ENCODE data around the gene OR4Q2.

The OR4Q2 gene

DNA sequence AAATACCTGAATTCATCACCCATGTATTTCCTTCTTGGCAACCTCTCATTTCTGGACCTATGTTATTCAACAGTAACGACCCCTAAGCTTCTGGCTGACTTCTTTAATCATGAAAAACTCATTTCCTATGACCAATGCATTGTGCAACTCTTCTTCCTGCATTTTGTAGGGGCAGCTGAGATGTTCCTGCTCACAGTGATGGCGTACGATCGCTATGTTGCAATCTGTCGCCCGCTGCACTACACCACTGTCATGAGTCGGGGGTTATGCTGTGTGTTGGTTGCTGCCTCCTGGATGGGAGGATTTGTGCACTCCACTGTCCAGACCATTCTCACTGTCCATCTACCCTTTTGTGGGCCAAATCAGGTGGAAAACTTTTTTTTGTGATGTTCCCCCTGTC lies 356 bp downstream of the OR4Q2 start:
- no peaks in the 10 kb centered on the region for H3K36me3 ChIP-seq (ENCODE audit: insufficient read depth)
- no peaks in the 10 kb centered on the region for H3K27me3 ChIP-seq (ENCODE audit: insufficient read depth, low read depth)
- H3K27ac ChIP-seq: no peak overlapping the region
- H3K4me2 ChIP-seq: no peak overlapping the region
- H2AFZ ChIP-seq (ENCODE audit: low read depth): no peak overlapping the region
- TF ChIP-seq CTCF (conservative IDR thresholded peaks at IDR 0.05; ENCODE audit: low read depth, low read length): no peak
- no peak overlapping the region for H3K4me3 ChIP-seq (IDR thresholded peaks at IDR 0.05; ENCODE audit: insufficient read depth, low read depth, low read length)
- no peaks in the 10 kb centered on the region for H3K79me2 ChIP-seq (ENCODE audit: insufficient read depth, low read depth)
- no peaks in the 10 kb centered on the region for H4K20me1 ChIP-seq (ENCODE audit: insufficient read depth)
- H3K9ac ChIP-seq: no peak overlapping the region
- H3K4me1 ChIP-seq (ENCODE audit: low read depth, poor library complexity, severe bottlenecking): no peaks in the 10 kb centered on the region

DNA sequence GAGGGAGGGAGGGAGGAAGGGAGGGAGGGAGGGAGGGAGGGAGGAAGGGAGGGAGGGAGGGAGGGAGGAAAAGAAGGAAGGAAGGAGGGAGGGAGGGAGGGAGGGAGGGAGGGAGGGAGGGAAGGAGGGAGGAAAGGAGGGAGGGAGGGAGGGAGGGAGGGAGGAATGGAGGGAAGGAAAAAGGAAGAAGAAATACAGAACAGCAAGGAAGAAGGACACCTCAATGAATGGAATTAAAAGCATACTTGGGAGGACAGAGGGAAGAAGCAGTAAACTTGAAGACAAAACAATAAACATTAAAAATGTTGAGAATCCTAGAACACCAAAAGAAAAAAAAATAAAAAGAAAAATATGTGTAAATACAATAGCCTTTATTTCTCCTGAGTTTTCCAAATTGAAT lies 6.2 kb downstream of the OR4Q2 start:
- H3K36me3 ChIP-seq (ENCODE audit: insufficient read depth): no peaks in the 10 kb centered on the region
- H3K4me3 ChIP-seq (IDR thresholded peaks at IDR 0.05; ENCODE audit: insufficient read depth, low read depth, low read length): no peak overlapping the region
- H3K79me2 ChIP-seq (ENCODE audit: insufficient read depth, low read depth): no peaks in the 10 kb centered on the region
- no peak overlapping the region for H3K9ac ChIP-seq
- H3K27me3 ChIP-seq (ENCODE audit: insufficient read depth, low read depth): no peaks in the 10 kb centered on the region
- no peak overlapping the region for H2AFZ ChIP-seq (ENCODE audit: low read depth)
- no peak for TF ChIP-seq CTCF (conservative IDR thresholded peaks at IDR 0.05; ENCODE audit: low read depth, low read length)
- no peaks in the 10 kb centered on the region for H3K4me1 ChIP-seq (ENCODE audit: low read depth, poor library complexity, severe bottlenecking)
- no peak overlapping the region for H3K4me2 ChIP-seq
- H3K27ac ChIP-seq: no peak overlapping the region
- H4K20me1 ChIP-seq (ENCODE audit: insufficient read depth): no peaks in the 10 kb centered on the region

DNA sequence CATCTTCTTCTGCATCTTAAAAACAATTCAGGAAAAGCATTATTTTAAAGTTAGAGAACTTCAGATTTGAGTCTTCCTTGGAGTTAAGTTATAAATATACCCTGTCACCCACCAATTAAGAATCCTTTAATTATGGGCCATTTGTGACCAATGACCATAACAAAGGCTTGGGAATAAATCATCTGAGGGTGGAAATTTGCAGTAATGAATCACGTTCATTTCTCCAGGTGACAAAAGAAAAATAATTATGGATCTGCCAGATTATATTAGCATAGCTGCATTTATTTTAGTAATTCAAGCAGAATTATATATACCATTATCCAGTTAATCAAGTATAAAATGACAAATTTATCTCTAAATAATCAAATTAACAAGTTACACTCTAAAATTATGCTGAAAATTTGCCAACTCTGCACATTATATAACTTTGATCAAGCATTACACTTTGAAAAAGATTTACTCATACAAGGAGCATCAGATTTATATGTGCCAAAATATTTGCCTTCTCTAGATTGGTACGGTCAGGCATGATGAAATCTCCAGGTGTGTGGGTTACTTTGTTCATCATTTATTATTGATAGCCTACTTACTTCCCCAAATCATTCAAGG lies 17.4 kb downstream of the OR4Q2 start, which contains the start of gene OR4K14:
TSS of gene OR4K14 (minus strand) at position 51 of the 609 bp plus-strand sequence. CDS start 4,114 bp downstream, outside the sequence.
- H3K4me1 ChIP-seq (ENCODE audit: low read depth, poor library complexity, severe bottlenecking): no peaks in the 10 kb centered on the region
- no peak for TF ChIP-seq CTCF (conservative IDR thresholded peaks at IDR 0.05; ENCODE audit: low read depth, low read length)
- H3K9ac ChIP-seq: no peak within 1 kb of the TSS
- H4K20me1 ChIP-seq (ENCODE audit: insufficient read depth): no peaks in the 10 kb centered on the region
- no peak within 1 kb of the TSS for H3K4me2 ChIP-seq
- H3K36me3 ChIP-seq (ENCODE audit: insufficient read depth): no peaks in the 10 kb centered on the region
- H3K27me3 ChIP-seq (ENCODE audit: insufficient read depth, low read depth): no peaks in the 10 kb centered on the region
- H3K27ac ChIP-seq: no peak within 1 kb of the TSS
- no peaks in the 10 kb centered on the region for H3K79me2 ChIP-seq (ENCODE audit: insufficient read depth, low read depth)
- no peak within 1 kb of the TSS for H3K4me3 ChIP-seq (IDR thresholded peaks at IDR 0.05; ENCODE audit: insufficient read depth, low read depth, low read length)
- no peak within 1 kb of the TSS for H2AFZ ChIP-seq (ENCODE audit: low read depth)

- no peak overlapping the region for H3K4me2 ChIP-seq
- no peaks in the 10 kb centered on the region for H4K20me1 ChIP-seq (ENCODE audit: insufficient read depth)
- no peak overlapping the region for H3K27ac ChIP-seq
- H3K79me2 ChIP-seq (ENCODE audit: insufficient read depth, low read depth): no peaks in the 10 kb centered on the region
- no peak overlapping the region for H2AFZ ChIP-seq (ENCODE audit: low read depth)
- no peaks in the 10 kb centered on the region for H3K27me3 ChIP-seq (ENCODE audit: insufficient read depth, low read depth)
- no peak for TF ChIP-seq CTCF (conservative IDR thresholded peaks at IDR 0.05; ENCODE audit: low read depth, low read length)
- H3K4me1 ChIP-seq (ENCODE audit: low read depth, poor library complexity, severe bottlenecking): no peaks in the 10 kb centered on the region
- H3K4me3 ChIP-seq (IDR thresholded peaks at IDR 0.05; ENCODE audit: insufficient read depth, low read depth, low read length): no peak overlapping the region
- no peaks in the 10 kb centered on the region for H3K36me3 ChIP-seq (ENCODE audit: insufficient read depth)
- no peak overlapping the region for H3K9ac ChIP-seq
Measured at GRCh38 chr14:20031058-20031457, 29.1 kb downstream of the OR4Q2 start.
